Vein endothelial cell (primary cell): Measurements from ENCODE around the gene NAP1L4. TPM values are rescaled to one million over a fixed set of nuclear protein-coding genes. Genes with fewer than 3 reads are reported as not detected.

ENCODE experiments used
- small RNA-seq: library from RNA; depleted of rRNA; stranded (forward); fragments of <200 nt; gene quantifications from one replicate; pipeline ENCODE3, GENCODE V24; 2012
- total RNA-seq: library from RNA; depleted of rRNA; stranded (reverse); fragments of >200 nt; gene quantifications from 2 replicates; pipeline ENCODE4 v1.2.3, GENCODE V29; 2012

NAP1L4 gene
- 116 and 137 TPM in 2 replicates for total RNA-seq

GRCh38 chr11:2992234-2992996, at the start of gene NAP1L4:
NAP1L4 (minus strand) TSS chr11:2992329; CDS start chr11:2979220, 13,109 bp downstream.

GRCh38 chr11:2928605-2929530, 63.3 kb downstream of the NAP1L4 start, which contains the start of gene PHLDA2:
PHLDA2 (minus strand) TSS chr11:2929420; CDS start chr11:2929364, 56 bp downstream.

Small RNA genes lying within 50 kb of the gene (small RNA-seq; reads per million reads assigned to genes)
- 10.3 reads per million, percentile 96 among the genes with 10 or more reads in this experiment for gene SNORA54

Other genes with a start within 250 kb of the NAP1L4 start
- gene CDKN1C, start 106.6 kb downstream of the NAP1L4 start, total RNA-seq: 5.6 and 8.2 TPM in 2 replicates
- 7.2 and 8.8 TPM in 2 replicates for gene PHLDA2, start 62.9 kb downstream of the NAP1L4 start, total RNA-seq
- 48.0 and 50.4 TPM in 2 replicates for gene CARS1, start 65.1 kb upstream of the NAP1L4 start, total RNA-seq
- 34.4 and 44.7 TPM in 2 replicates for gene OSBPL5, start 173.0 kb upstream of the NAP1L4 start, total RNA-seq
- gene MRGPRG, start 226.5 kb upstream of the NAP1L4 start, total RNA-seq: not detected in 2 replicates
- gene MRGPRE, start 240.1 kb upstream of the NAP1L4 start, total RNA-seq: not detected in 2 replicates